ENCODE results near the gene MAT2B. TPM values are rescaled to one million over a fixed set of nuclear protein-coding genes. Genes with fewer than 3 reads are reported as not detected.
A peak's percentile ranks its signal among the peaks of the same experiment; 100 is the strongest.

The MAT2B gene
- total RNA-seq, 3 donors from 2014 or later, result 69.4 to 72.5 (median 70.5) TPM

DNA sequence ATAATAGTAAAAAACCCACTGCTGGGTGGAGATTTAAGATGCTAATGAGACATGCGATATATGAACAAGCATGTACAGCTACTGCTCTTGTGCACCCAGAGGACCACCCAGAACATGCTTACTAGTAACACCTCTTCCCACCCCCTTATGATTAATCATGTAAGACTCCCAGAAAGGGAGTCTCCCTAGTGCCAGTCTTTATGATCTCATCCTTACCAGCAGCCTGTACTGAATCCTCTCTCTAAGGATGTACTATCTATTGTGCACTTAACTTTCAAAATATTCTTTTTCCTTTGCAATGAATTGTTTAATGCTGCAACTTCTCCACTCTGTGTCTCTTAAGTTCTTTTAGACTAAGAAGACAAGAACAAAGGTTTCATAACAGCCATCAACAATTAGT, 9.1 kb upstream of the MAT2B start:
- no peaks in the 10 kb centered on the region for H3K36me3 ChIP-seq (ENCODE audit: low read depth)
- H3K4me1 ChIP-seq (ENCODE audit: low read depth), result no peaks in the 10 kb centered on the region
- ATAC-seq (no peak), DNase-seq (no peak)
- no peak overlapping the region for H3K4me3 ChIP-seq
- TF ChIP-seq, protein P1, sequence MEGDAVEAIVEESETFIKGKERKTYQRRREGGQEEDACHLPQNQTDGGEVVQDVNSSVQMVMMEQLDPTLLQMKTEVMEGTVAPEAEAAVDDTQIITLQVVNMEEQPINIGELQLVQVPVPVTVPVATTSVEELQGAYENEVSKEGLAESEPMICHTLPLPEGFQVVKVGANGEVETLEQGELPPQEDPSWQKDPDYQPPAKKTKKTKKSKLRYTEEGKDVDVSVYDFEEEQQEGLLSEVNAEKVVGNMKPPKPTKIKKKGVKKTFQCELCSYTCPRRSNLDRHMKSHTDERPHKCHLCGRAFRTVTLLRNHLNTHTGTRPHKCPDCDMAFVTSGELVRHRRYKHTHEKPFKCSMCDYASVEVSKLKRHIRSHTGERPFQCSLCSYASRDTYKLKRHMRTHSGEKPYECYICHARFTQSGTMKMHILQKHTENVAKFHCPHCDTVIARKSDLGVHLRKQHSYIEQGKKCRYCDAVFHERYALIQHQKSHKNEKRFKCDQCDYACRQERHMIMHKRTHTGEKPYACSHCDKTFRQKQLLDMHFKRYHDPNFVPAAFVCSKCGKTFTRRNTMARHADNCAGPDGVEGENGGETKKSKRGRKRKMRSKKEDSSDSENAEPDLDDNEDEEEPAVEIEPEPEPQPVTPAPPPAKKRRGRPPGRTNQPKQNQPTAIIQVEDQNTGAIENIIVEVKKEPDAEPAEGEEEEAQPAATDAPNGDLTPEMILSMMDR (IDR thresholded peaks at IDR 0.05), result no peak
- no peaks in the 10 kb centered on the region for H3K9me3 ChIP-seq
- intact Hi-C loops (cut with DNase I, micrococcal nuclease), result no loop called here

DNA sequence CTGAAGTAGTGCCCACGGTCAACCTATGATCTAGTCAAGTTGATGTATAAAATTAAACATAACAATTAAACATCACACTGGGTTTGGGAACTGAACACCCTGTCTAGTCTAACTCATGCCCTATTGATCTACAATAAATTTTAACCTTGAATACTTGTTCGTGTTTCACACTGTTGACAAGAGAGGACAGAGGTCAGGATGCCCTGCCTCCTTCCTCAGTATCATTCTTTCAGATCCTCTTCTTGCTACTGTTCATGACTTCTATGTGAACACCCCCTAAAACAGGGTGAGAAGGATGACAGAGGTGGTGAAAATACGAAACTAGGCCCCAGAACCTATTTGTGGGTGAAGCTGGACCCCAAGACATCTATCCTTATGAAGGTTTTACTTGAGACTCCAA, 8.1 kb upstream of the MAT2B start:
- TF ChIP-seq, protein P1 (IDR thresholded peaks at IDR 0.05), result no peak
- DNase-seq, result no peak

DNA sequence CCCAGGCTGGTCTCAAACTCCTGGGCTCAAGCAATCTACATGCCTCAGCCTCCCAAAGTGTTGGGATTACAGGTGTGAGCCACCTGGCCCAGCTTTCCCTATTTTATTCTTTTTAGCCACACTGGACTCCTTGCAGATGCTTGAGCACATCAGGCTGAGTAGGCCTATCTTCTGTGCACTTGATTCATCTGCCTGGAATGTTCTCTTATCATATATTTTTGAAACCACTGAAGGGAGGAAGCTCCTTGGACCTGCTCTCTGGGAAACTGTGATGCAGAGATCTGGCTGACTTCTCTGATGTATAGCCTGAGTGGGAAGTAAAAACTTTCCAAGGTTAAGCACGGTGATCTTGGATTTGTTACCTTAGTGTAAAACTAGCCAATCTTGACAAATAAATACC, 6.5 kb upstream of the MAT2B start:
- DNase-seq (no peak), ATAC-seq (no peak)
- Histone ChIP-seq H3K4me3 (no peak overlapping the region), H3K36me3 (ENCODE audit: low read depth) (no peaks in the 10 kb centered on the region), H3K9me3 (no peaks in the 10 kb centered on the region), H3K4me1 (ENCODE audit: low read depth) (no peaks in the 10 kb centered on the region)
- TF ChIP-seq, protein P1 (IDR thresholded peaks at IDR 0.05), result no peak
- intact Hi-C loops (cut with DNase I, micrococcal nuclease), result no loop called here

More for the DNA sequence above, 8.1 kb upstream of the MAT2B start:
- Histone ChIP-seq H3K36me3 (ENCODE audit: low read depth) (no peaks in the 10 kb centered on the region), H3K4me1 (ENCODE audit: low read depth) (no peaks in the 10 kb centered on the region), H3K4me3 (no peak overlapping the region), H3K9me3 (no peaks in the 10 kb centered on the region)
- ATAC-seq, result no peak
- intact Hi-C loops (cut with DNase I, micrococcal nuclease), result no loop called here

DNA sequence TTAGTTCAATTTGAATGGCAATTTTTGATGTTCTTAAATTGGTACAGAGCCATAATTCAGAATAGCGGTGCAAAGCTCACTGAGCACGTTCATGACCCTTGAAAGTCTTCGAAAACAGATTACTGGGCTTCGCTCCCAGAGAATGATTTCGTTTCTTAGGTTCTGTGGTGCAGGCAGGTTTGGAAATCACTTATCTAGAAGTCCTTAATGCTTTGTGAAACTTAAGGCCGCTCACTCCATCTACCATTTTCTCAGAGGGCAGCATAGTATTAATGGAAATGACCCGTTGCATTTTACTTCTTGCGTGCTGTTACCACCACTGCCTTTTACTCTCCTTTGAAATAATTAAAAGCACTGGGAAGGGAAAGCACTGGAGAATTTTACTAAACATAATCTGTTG, 2.9 kb upstream of the MAT2B start:
- ATAC-seq (no peak), DNase-seq (no peak)
- H3K36me3 ChIP-seq (ENCODE audit: low read depth), result no peaks in the 10 kb centered on the region
- intact Hi-C loops (cut with DNase I, micrococcal nuclease), result no loop called here
- H3K9me3 ChIP-seq, result no peaks in the 10 kb centered on the region
- H3K4me1 ChIP-seq (ENCODE audit: low read depth), result peaks cover 7% of the 10 kb centered on the region
- H3K4me3 ChIP-seq, result no peak overlapping the region
- TF ChIP-seq, protein P1 (IDR thresholded peaks at IDR 0.05), result no peak

DNA sequence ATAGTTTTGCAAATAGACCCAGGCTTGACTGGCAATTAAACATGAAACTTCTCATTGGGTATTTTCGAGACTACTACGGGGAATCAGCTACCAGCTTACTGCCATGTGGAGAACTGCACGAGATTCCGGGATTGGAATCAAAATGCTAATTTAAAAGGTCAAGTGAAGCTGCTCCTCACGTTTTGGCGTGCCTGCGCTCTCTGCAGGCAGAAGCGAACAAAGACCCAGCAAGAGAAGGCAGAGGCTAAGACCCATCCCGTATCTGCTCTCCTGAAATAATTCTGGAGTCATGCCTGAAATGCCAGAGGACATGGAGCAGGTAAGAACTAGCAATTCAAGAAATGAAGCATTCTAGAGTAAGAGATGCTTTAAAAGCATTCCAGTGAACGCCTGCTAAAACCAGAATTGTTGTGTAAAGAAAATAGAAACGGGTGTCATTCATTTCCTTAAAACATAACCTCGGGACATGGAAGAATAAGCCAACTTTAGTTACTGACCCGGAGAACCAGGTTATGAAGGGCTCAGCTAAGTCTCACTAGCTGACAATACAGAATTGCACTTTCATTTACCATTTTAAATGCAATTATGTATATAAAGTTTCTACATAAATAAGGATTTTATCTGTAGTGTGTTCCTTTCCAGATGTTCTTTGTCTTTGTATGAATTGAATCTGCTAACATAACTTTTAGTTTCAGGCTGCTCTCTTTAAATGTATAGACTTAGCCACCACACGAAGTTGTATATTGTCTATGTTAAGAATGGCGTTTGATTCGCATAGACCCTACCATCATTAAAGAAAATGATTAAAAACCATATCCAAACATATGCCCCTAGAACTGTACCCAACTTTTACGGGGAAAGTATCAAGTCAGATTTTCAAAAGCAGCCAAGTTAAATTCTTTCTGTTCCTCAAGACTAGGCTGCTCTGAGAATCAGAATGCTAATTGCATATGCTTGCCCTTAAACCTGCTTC, 2.0 kb upstream of the MAT2B start:
- no peak overlapping the region for H3K4me3 ChIP-seq
- DNase-seq (peak; percentile 70 to 78 (median 73)), ATAC-seq (peak; percentile 41)
- TF ChIP-seq, protein P1 (IDR thresholded peaks at IDR 0.05), result no peak
- H3K36me3 ChIP-seq (ENCODE audit: low read depth), result no peaks in the 10 kb centered on the region
- H3K9me3 ChIP-seq, result no peaks in the 10 kb centered on the region
- intact Hi-C loops (cut with DNase I, micrococcal nuclease), result no loop called here
- peaks cover 10% of the 10 kb centered on the region for H3K4me1 ChIP-seq (ENCODE audit: low read depth)

Measured in mucosa of descending colon (tissue), 3 donors.